Peyer's patch (tissue), 4 donors: ENCODE data around the gene EPHB1.

Experiments used
- CTCF ChIP-seq, 6 experiments: fragments of 450-650 bp in 4 of 6; fragments of 200-600 bp in 2 of 6; sonication (generic) in 1 of 6; IDR thresholded peaks; one replicate each; pipeline ENCODE4 v1.5.1; 2017 to 2019; ENCODE audit warnings: antibody characterized with exemption in 6 of 6, mild to moderate bottlenecking in 3 of 6, moderate library complexity in 1 of 6
- POLR2A ChIP-seq, 2 donors: fragments of 450-650 bp; IDR thresholded peaks; one replicate each; pipeline ENCODE4 v1.5.1; 2017; ENCODE audit warnings: antibody characterized with exemption in 2 of 2, mild to moderate bottlenecking in 2 of 2, moderate library complexity in 2 of 2

- TF ChIP-seq CTCF (IDR thresholded peaks at IDR 0.05) (no peak), POLR2A (IDR thresholded peaks at IDR 0.05) (no peak)
These were observed 302.4 kb downstream of the EPHB1 start for GRCh38 chr3:135097276-135097946.
